ENCODE data around the gene ANKHD1.

GRCh38 chr5:140372971-140373487 lies 28.6 kb upstream of the ANKHD1 start:
- TF ChIP-seq E2F4 (CRISPR knock-in tag; IDR thresholded peaks at IDR 0.05; ENCODE audit: borderline replicate concordance, low read depth) (no peak), ZNF423 (CRISPR knock-in tag; IDR thresholded peaks at IDR 0.05) (no peak), CTCF (IDR thresholded peaks at IDR 0.05) (peak; percentile 66)
